ENCODE data around the gene SPDL1. TPM values are rescaled to one million over a fixed set of nuclear protein-coding genes. Genes with fewer than 3 reads are reported as not detected.

Gene SPDL1
- total RNA-seq, 2 donors from 2014 or later: 42.0 to 47.4 TPM

- no peak overlapping the region for H3K27ac Mint-ChIP-seq
- peaks cover 3% of the 10 kb centered on the region for H3K4me1 Mint-ChIP-seq
- peaks cover 2% of the 10 kb centered on the region for H3K27me3 Mint-ChIP-seq (ENCODE audit: insufficient read depth)
- no peaks in the 10 kb centered on the region for H3K4me1 ChIP-seq (ENCODE audit: control insufficient read depth, insufficient read depth, low read length)
- no peaks in the 10 kb centered on the region for H3K9me3 ChIP-seq (ENCODE audit: control insufficient read depth, low read length)
- H3K9ac ChIP-seq (ENCODE audit: extremely low read depth, low read length, poor library complexity, severe bottlenecking): no peak overlapping the region
- no peak overlapping the region for H3K27ac ChIP-seq (ENCODE audit: low read depth, low read length)
- no peak for TF ChIP-seq CTCF (conservative IDR thresholded peaks at IDR 0.05)
- 98% methylated on average over 2 of the region's 3 CpGs; no CpG with 5 or more reads in 1 of the 2 experiments for WGBS, 2 experiments (ENCODE audit: insufficient coverage in 1 of 2, insufficient read length in 1 of 2)
- H3K4me3 Mint-ChIP-seq: no peak overlapping the region
- peaks cover 8% of the 10 kb centered on the region for H3K9me3 Mint-ChIP-seq
- H3K36me3 ChIP-seq (ENCODE audit: control insufficient read depth, insufficient read depth, low read length): peaks cover 31% of the 10 kb centered on the region
- H3K4me3 ChIP-seq (ENCODE audit: low read length): no peak overlapping the region
- no peak for DNase-seq
- no peaks in the 10 kb centered on the region for H3K27me3 ChIP-seq (ENCODE audit: control insufficient read depth, insufficient read depth, low read length, poor library complexity, severe bottlenecking)
- peaks cover 24% of the 10 kb centered on the region for H3K36me3 Mint-ChIP-seq (ENCODE audit: low read depth)
Observed at GRCh38 chr5:169606279-169606678, 22.7 kb downstream of the SPDL1 start.

- WGBS, 2 experiments (ENCODE audit: insufficient coverage in 1 of 2, insufficient read length in 1 of 2): 100% methylated on average over 2 of the region's 2 CpGs; no CpG with 5 or more reads in 1 of the 2 experiments
- H3K4me1 Mint-ChIP-seq: no peaks in the 10 kb centered on the region
- peaks cover 15% of the 10 kb centered on the region for H3K36me3 ChIP-seq (ENCODE audit: control insufficient read depth, insufficient read depth, low read length)
- no peak overlapping the region for H3K4me3 Mint-ChIP-seq
- no peak overlapping the region for H3K9ac ChIP-seq (ENCODE audit: extremely low read depth, low read length, poor library complexity, severe bottlenecking)
- H3K27me3 ChIP-seq (ENCODE audit: control insufficient read depth, insufficient read depth, low read length, poor library complexity, severe bottlenecking): no peaks in the 10 kb centered on the region
- DNase-seq: no peak
- H3K27me3 Mint-ChIP-seq (ENCODE audit: insufficient read depth): peaks cover 11% of the 10 kb centered on the region
- no peaks in the 10 kb centered on the region for H3K9me3 ChIP-seq (ENCODE audit: control insufficient read depth, low read length)
- TF ChIP-seq CTCF (conservative IDR thresholded peaks at IDR 0.05): no peak
- no peak overlapping the region for H3K27ac ChIP-seq (ENCODE audit: low read depth, low read length)
- H3K4me1 ChIP-seq (ENCODE audit: control insufficient read depth, insufficient read depth, low read length): no peaks in the 10 kb centered on the region
- no peak overlapping the region for H3K27ac Mint-ChIP-seq
- H3K9me3 Mint-ChIP-seq: peaks cover 15% of the 10 kb centered on the region
- H3K4me3 ChIP-seq (ENCODE audit: low read length): no peak overlapping the region
- H3K36me3 Mint-ChIP-seq (ENCODE audit: low read depth): peaks cover 16% of the 10 kb centered on the region
Observed at GRCh38 chr5:169607882-169608281, 24.3 kb downstream of the SPDL1 start.

- WGBS, 2 experiments (ENCODE audit: insufficient coverage in 1 of 2, insufficient read length in 1 of 2): 87 to 94% methylated on average over 3 of the region's 3 CpGs
- no peak overlapping the region for H3K9ac ChIP-seq (ENCODE audit: extremely low read depth, low read length, poor library complexity, severe bottlenecking)
- H3K9me3 ChIP-seq (ENCODE audit: control insufficient read depth, low read length): no peaks in the 10 kb centered on the region
- H3K36me3 ChIP-seq (ENCODE audit: control insufficient read depth, insufficient read depth, low read length): peaks cover 2% of the 10 kb centered on the region
- Mint-ChIP-seq H3K9me3 (peaks cover 19% of the 10 kb centered on the region), H3K4me3 (no peak overlapping the region), H3K4me1 (no peaks in the 10 kb centered on the region), H3K27ac (no peak overlapping the region), H3K27me3 (ENCODE audit: insufficient read depth) (peaks cover 11% of the 10 kb centered on the region), H3K36me3 (ENCODE audit: low read depth) (peaks cover 3% of the 10 kb centered on the region)
- H3K4me1 ChIP-seq (ENCODE audit: control insufficient read depth, insufficient read depth, low read length): no peaks in the 10 kb centered on the region
- DNase-seq: no peak
- no peaks in the 10 kb centered on the region for H3K27me3 ChIP-seq (ENCODE audit: control insufficient read depth, insufficient read depth, low read length, poor library complexity, severe bottlenecking)
- TF ChIP-seq CTCF (conservative IDR thresholded peaks at IDR 0.05): no peak
- H3K4me3 ChIP-seq (ENCODE audit: low read length): no peak overlapping the region
- H3K27ac ChIP-seq (ENCODE audit: low read depth, low read length): no peak overlapping the region
Observed at GRCh38 chr5:169609716-169610115, 26.1 kb downstream of the SPDL1 start.

Measured in endodermal cell (in vitro differentiated cells).